Bone marrow (tissue), 2 donors: ENCODE data around the gene NCAPG2.

Experiments
- DNase-seq, 2 donors: peaks; one replicate each; lab custom pipeline; 2025; lab: John Stamatoyannopoulos, UW

NCAPG2 gene

DNA sequence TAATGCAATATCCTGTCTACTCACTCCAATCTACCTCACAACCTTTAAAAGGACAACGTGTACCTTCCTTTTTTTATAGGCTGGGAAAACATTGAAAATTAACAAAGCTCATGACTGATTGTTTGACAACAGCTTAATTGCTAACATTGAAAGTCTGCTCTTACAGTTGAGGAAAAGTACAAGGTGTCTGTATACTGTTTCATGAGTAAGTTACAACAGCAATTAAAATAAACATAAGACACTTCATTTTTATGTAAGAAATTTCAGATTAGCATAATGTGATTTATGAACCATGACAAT, 28.6 kb upstream of the NCAPG2 start:
- DNase-seq, result no peak

DNA sequence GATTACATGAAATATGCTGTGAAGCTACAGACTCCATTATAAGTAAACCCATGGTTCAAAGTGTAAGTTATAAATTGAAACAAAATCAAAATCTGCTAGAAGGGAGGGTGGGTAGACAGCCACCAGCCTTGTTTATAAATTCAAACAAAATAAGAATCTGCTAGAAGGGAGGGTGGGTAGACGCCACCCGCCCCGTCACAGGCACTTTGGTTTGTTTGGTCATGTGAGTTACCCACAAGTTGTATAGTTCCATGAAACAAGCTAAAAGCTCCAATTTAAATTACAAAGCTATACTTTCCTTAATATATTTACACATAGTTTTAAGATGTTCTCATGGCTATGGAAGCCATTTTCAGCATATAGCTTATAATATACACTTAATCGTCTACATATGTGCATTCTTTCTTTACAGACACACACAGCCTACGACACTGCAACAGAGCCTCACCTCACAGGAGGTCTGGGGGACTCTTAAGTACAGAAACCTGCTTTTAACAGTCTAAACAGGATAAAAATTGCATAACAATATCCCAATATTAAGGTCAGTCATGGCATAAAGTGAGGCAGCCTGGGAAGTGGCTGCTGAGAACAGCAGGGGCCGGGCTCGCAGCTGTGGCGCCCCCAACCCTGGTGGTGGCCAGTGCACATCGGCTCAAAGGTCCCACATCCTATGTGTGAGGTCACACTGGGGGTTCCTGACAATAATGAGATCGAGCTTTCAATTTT, 28.1 kb upstream of the NCAPG2 start:
- DNase-seq, result no peak

GRCh38 chr7:158731761-158732160, 27.2 kb upstream of the NCAPG2 start:
- DNase-seq, result no peak

DNA sequence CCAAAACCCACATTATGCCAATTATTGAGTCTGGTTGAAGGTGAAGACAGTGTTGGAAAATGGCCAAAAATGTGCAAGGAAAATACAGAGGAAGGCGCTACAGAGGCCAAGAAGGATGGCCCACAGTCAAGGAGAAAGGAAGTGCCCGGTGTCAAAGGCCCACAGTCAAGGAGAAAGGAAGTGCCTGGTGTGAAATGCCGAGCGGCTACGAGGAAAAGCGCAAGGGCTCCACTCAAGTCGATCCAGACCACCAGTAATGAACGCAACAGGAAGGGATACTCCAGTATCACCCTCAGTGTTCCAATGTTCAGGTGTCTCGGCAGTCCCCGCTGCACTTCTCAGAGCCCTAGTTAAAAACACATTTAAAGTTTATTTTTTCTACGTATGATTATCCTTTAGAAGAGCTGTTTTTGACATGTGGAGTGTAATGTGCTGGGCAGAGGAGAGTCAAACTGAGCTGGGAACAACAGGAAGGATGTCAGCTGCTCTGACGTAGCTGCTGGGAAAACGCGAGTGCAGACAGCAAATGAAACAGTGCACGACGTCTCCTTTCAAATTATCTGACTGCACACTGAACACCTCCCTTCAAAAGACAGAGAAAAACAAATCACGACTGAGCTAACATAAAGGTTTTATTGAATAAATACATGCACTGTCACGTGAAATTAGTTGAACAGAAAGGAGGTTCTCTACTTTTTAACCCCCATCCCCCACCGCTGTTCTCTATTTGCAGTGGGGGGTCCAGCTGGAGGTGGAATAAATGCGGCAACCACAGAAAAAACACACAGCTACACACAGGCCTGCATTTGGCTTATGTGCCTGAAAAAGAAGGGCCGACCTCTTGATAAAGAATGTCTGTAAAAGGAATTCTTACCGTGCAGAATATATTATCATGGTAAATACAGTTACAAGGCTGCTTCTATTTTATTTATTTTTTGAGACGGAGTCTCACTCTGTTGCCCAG, 26.1 kb upstream of the NCAPG2 start:
- no peak for DNase-seq

- no peak for DNase-seq
These were observed 25.2 kb upstream of the NCAPG2 start for GRCh38 chr7:158729646-158730382.

GRCh38 chr7:158728911-158729645, 24.5 kb upstream of the NCAPG2 start:
- DNase-seq, result no peak

GRCh38 chr7:158727690-158728089, 23.1 kb upstream of the NCAPG2 start:
- DNase-seq, result no peak

DNA sequence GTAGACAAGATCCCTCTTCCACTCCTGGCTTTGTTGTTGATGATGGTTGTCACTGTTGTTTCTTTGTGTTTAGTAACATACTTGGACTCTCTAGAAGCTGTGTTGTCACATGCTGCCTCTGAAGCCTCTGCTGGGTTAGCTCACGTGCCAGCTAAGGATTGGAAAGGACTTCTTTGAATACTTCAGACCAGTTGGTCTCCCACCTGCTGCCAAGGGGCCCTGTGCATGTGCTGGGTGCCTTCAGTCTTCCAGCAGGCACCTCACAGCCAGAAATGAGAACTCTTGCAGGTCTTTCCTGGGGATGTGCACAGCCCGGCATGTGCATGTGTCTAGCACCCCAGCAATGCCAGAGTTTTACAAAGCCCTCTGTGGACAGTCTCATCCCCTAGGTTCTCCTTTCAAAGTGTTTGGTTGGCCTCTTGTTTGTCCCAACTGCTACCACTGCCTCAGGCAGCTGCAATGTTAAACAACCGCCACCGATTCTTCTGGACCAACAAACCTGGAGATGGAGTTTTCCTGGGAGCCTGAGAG, 21.7 kb upstream of the NCAPG2 start:
- no peak for DNase-seq

DNA sequence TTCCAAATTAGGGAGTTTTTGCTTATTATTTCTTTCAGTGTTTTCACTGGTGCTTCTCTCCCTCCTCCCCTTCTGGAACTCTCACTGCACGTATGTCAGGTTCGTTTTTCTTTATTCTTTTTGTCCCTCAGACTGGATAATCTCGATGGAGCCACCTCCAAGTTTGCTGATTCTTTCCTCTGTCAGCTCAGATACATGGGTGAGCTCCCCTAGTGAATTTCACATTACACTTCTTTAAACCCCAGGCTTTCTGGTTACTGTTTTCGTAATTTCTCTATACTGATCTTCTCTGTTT, 20.8 kb upstream of the NCAPG2 start:
- DNase-seq, result no peak

- DNase-seq, result no peak
These were observed 20.3 kb upstream of the NCAPG2 start for GRCh38 chr7:158724658-158725505.

- DNase-seq, result no peak
These were observed 19.2 kb upstream of the NCAPG2 start for GRCh38 chr7:158723714-158724385.

- DNase-seq, result no peak
These were observed 18.7 kb upstream of the NCAPG2 start for GRCh38 chr7:158723266-158723665.

GRCh38 chr7:158722574-158723237, 18.1 kb upstream of the NCAPG2 start:
- no peak for DNase-seq

- DNase-seq, result no peak
These were observed 15.5 kb upstream of the NCAPG2 start for GRCh38 chr7:158720112-158720511.

GRCh38 chr7:158716802-158717201, 12.2 kb upstream of the NCAPG2 start:
- DNase-seq, result no peak

GRCh38 chr7:158710651-158711102, 6.1 kb upstream of the NCAPG2 start:
- DNase-seq, result peak; percentile 16 to 93

DNA sequence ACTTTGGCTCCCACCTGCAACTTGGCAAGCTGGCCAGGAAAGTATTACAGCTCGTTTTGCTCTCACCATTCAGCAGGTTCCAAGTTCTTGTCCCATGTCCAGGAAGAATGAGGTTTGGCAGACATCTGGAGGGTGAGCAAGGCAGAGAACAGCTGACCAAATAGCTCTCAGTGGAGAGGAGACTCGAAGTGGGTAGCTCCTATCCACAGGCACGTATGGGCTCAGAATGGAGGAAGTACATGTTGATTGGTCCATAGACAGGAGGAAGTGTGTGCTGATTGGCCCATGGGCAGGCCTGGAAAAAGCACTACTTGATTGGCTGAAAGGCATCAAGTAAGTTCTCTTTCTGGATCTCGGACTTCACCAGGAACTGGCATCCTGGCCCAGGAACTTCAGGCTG, 3.0 kb upstream of the NCAPG2 start:
- DNase-seq, result no peak

- no peak for DNase-seq
These were observed 2.3 kb upstream of the NCAPG2 start for GRCh38 chr7:158706710-158707590.

GRCh38 chr7:158706273-158706704, 1.7 kb upstream of the NCAPG2 start:
- no peak for DNase-seq
